Nephron (organoid): ENCODE results near the gene RPTOR.

Experiments used
- H3K27ac Mint-ChIP-seq, 3 experiments: 2 replicates each; pipeline ENCODE4 v1.8.0; 2020; ENCODE audit warnings: mixed read lengths in 3 of 3, mild to moderate bottlenecking in 2 of 3, moderate library complexity in 1 of 3
- H3K27me3 Mint-ChIP-seq: 2 replicates; pipeline ENCODE4 v1.8.0; 2021; ENCODE audit warnings: low read depth, mild to moderate bottlenecking, moderate library complexity, mixed read lengths
- H3K36me3 Mint-ChIP-seq: 2 replicates; pipeline ENCODE4 v1.8.0; 2020; ENCODE audit warnings: low read depth, mixed read lengths
- H3K4me1 Mint-ChIP-seq: 2 replicates; pipeline ENCODE4 v1.8.0; 2020; ENCODE audit warnings: mixed read lengths
- H3K4me3 Mint-ChIP-seq, 3 experiments: 2 replicates each; pipeline ENCODE4 v1.8.0; 2020; ENCODE audit warnings: mild to moderate bottlenecking in 3 of 3, mixed read lengths in 3 of 3, moderate library complexity in 2 of 3
- H3K9me3 Mint-ChIP-seq: 2 replicates; pipeline ENCODE4 v1.8.0; 2020; ENCODE audit warnings: mixed read lengths
- CTCF ChIP-seq, 3 experiments: fragments of 200-600 bp; sonication (generic); IDR thresholded peaks; one replicate each; pipeline ENCODE4 v1.5.0; 2021; ENCODE audit warnings: antibody characterized with exemption in 3 of 3; ENCODE audit not compliant: unreplicated experiment in 3 of 3

The RPTOR gene

GRCh38 chr17:80749611-80750010 is 205.0 kb downstream of the RPTOR start:
- no peak overlapping the region for H3K27ac Mint-ChIP-seq
- H3K4me1 Mint-ChIP-seq, result peaks cover 32% of the 10 kb centered on the region
- H3K9me3 Mint-ChIP-seq, result no peaks in the 10 kb centered on the region
- TF ChIP-seq CTCF (IDR thresholded peaks at IDR 0.05; ENCODE audit: unreplicated experiment in 3 of 3), result no peak
- H3K27me3 Mint-ChIP-seq, result peaks cover 4% of the 10 kb centered on the region
- no peak overlapping the region for H3K4me3 Mint-ChIP-seq
- peaks cover 9% of the 10 kb centered on the region for H3K36me3 Mint-ChIP-seq

GRCh38 chr17:80750263-80750662 is 205.6 kb downstream of the RPTOR start:
- peak overlapping the region in 2 of 3 experiments; percentile 59 to 75 for H3K27ac Mint-ChIP-seq
- peaks cover 4% of the 10 kb centered on the region for H3K27me3 Mint-ChIP-seq
- peaks cover 35% of the 10 kb centered on the region for H3K4me1 Mint-ChIP-seq
- TF ChIP-seq CTCF (IDR thresholded peaks at IDR 0.05; ENCODE audit: unreplicated experiment in 3 of 3), result no peak
- H3K36me3 Mint-ChIP-seq, result peaks cover 12% of the 10 kb centered on the region
- H3K4me3 Mint-ChIP-seq, result no peak overlapping the region
- H3K9me3 Mint-ChIP-seq, result no peaks in the 10 kb centered on the region

- peaks cover 35% of the 10 kb centered on the region for H3K4me1 Mint-ChIP-seq
- peaks cover 17% of the 10 kb centered on the region for H3K36me3 Mint-ChIP-seq
- H3K4me3 Mint-ChIP-seq, result no peak overlapping the region
- H3K9me3 Mint-ChIP-seq, result no peaks in the 10 kb centered on the region
- H3K27ac Mint-ChIP-seq, result peak overlapping the region; percentile 1 to 87 (median 78)
- H3K27me3 Mint-ChIP-seq, result peaks cover 4% of the 10 kb centered on the region
- TF ChIP-seq CTCF (IDR thresholded peaks at IDR 0.05; ENCODE audit: unreplicated experiment in 3 of 3), result no peak
Measured at GRCh38 chr17:80751070-80751945, 206.7 kb downstream of the RPTOR start.

- H3K4me1 Mint-ChIP-seq, result peaks cover 35% of the 10 kb centered on the region
- H3K27ac Mint-ChIP-seq, result peak overlapping the region; percentile 1 to 87 (median 78)
- peaks cover 24% of the 10 kb centered on the region for H3K36me3 Mint-ChIP-seq
- peaks cover 4% of the 10 kb centered on the region for H3K27me3 Mint-ChIP-seq
- TF ChIP-seq CTCF (IDR thresholded peaks at IDR 0.05; ENCODE audit: unreplicated experiment in 3 of 3), result no peak
- no peaks in the 10 kb centered on the region for H3K9me3 Mint-ChIP-seq
- no peak overlapping the region for H3K4me3 Mint-ChIP-seq
Measured at GRCh38 chr17:80751946-80752581, 207.4 kb downstream of the RPTOR start.

- Mint-ChIP-seq H3K9me3 (no peaks in the 10 kb centered on the region), H3K4me3 (no peak overlapping the region), H3K36me3 (peaks cover 32% of the 10 kb centered on the region), H3K27ac (peak overlapping the region in 2 of 3 experiments; percentile 59 to 75), H3K4me1 (peaks cover 35% of the 10 kb centered on the region), H3K27me3 (peaks cover 5% of the 10 kb centered on the region)
- no peak for TF ChIP-seq CTCF (IDR thresholded peaks at IDR 0.05; ENCODE audit: unreplicated experiment in 3 of 3)
Measured at GRCh38 chr17:80753685-80754345, 209.2 kb downstream of the RPTOR start.
